Neural crest cell (in vitro differentiated cells): ENCODE results near the gene SLC6A7. TPM values are rescaled to one million over a fixed set of nuclear protein-coding genes. Genes with fewer than 3 reads are reported as not detected.
A peak's percentile ranks its signal among the peaks of the same experiment; 100 is the strongest.

Experiments
- DNase-seq: peaks from one replicate; pipeline ENCODE4 v3.0.0; 2021; ENCODE audit warnings: low read depth, mixed read lengths, low spot score
- H3K27ac Mint-ChIP-seq: one replicate; pipeline ENCODE4 v1.8.0; 2021; ENCODE audit warnings: mild to moderate bottlenecking, mixed read lengths; ENCODE audit not compliant: unreplicated experiment
- H3K27me3 Mint-ChIP-seq: 2 replicates; pipeline ENCODE4 v1.8.0; 2021; ENCODE audit warnings: low read depth, mild to moderate bottlenecking, mixed read lengths
- H3K36me3 Mint-ChIP-seq: 2 replicates; pipeline ENCODE4 v1.8.0; 2021; ENCODE audit warnings: low read depth, mild to moderate bottlenecking, mixed read lengths
- H3K4me1 Mint-ChIP-seq: 2 replicates; pipeline ENCODE4 v1.8.0; 2021; ENCODE audit warnings: mixed read lengths
- H3K4me3 Mint-ChIP-seq: one replicate; pipeline ENCODE4 v1.8.0; 2021; ENCODE audit warnings: mild to moderate bottlenecking, mixed read lengths
- H3K9me3 Mint-ChIP-seq: 2 replicates; pipeline ENCODE4 v1.8.0; 2021; ENCODE audit warnings: mixed read lengths
- CTCF ChIP-seq: fragments of 200-600 bp; sonication (generic); conservative IDR thresholded peaks from 2 replicates; pipeline ENCODE4 v1.5.0; 2021; ENCODE audit warnings: antibody characterized with exemption, mild to moderate bottlenecking
- total RNA-seq: library from RNA; stranded (reverse); gene quantifications from 2 replicates; pipeline ENCODE4 v1.2.1, GENCODE V29; 2021

SLC6A7 gene
- total RNA-seq, 1 donor from 2014 or later: not detected

- Mint-ChIP-seq H3K9me3 (no peaks in the 10 kb centered on the region), H3K4me3 (peak overlapping the region; percentile 75), H3K36me3 (no peaks in the 10 kb centered on the region), H3K27me3 (no peaks in the 10 kb centered on the region), H3K27ac (peak overlapping the region; percentile 85), H3K4me1 (peaks cover 56% of the 10 kb centered on the region)
- DNase-seq: no peak
- no peak for TF ChIP-seq CTCF
Observed at GRCh38 chr5:150153957-150154617, 35.8 kb upstream of the SLC6A7 start.

GRCh38 chr5:150154618-150155128 lies 35.2 kb upstream of the SLC6A7 start:
- no peaks in the 10 kb centered on the region for H3K36me3 Mint-ChIP-seq
- peak overlapping the region; percentile 85 for H3K27ac Mint-ChIP-seq
- H3K9me3 Mint-ChIP-seq: no peaks in the 10 kb centered on the region
- no peak for DNase-seq
- no peak for TF ChIP-seq CTCF
- peaks cover 56% of the 10 kb centered on the region for H3K4me1 Mint-ChIP-seq
- no peaks in the 10 kb centered on the region for H3K27me3 Mint-ChIP-seq
- H3K4me3 Mint-ChIP-seq: peak overlapping the region; percentile 75

GRCh38 chr5:150155258-150156026 lies 34.4 kb upstream of the SLC6A7 start, which contains the start of gene PDGFRB:
PDGFRB (minus strand) TSS chr5:150155845; CDS start chr5:150137047, 18,798 bp downstream.
- peak within 1 kb of the TSS; percentile 85 for H3K4me3 Mint-ChIP-seq
- H3K9me3 Mint-ChIP-seq: no peaks in the 10 kb centered on the region
- peak within 1 kb of the TSS; percentile 93 for H3K27ac Mint-ChIP-seq
- H3K27me3 Mint-ChIP-seq: no peaks in the 10 kb centered on the region
- DNase-seq: peak; percentile 58
- TF ChIP-seq CTCF: no peak
- no peaks in the 10 kb centered on the region for H3K36me3 Mint-ChIP-seq
- H3K4me1 Mint-ChIP-seq: peaks cover 59% of the 10 kb centered on the region

GRCh38 chr5:150156027-150156368 lies 33.9 kb upstream of the SLC6A7 start:
- DNase-seq: no peak
- Mint-ChIP-seq H3K27ac (peak overlapping the region; percentile 93), H3K4me3 (peak overlapping the region; percentile 85), H3K4me1 (peaks cover 59% of the 10 kb centered on the region), H3K36me3 (no peaks in the 10 kb centered on the region), H3K9me3 (no peaks in the 10 kb centered on the region), H3K27me3 (no peaks in the 10 kb centered on the region)
- TF ChIP-seq CTCF: no peak

- Mint-ChIP-seq H3K9me3 (no peaks in the 10 kb centered on the region), H3K27ac (no peak overlapping the region), H3K36me3 (no peaks in the 10 kb centered on the region), H3K27me3 (peaks cover under 1% of the 10 kb centered on the region), H3K4me1 (peaks cover 62% of the 10 kb centered on the region), H3K4me3 (no peak overlapping the region)
- no peak for DNase-seq
- no peak for TF ChIP-seq CTCF
Observed at GRCh38 chr5:150156540-150156939, 33.3 kb upstream of the SLC6A7 start.
